HG02623 (cell line): ENCODE measurements around the gene SPACA4.

Experiments
- ATAC-seq: cut with Tn5 transposase; IDR thresholded peaks from one replicate; pipeline ENCODE4 v1.9.1; 2021; ENCODE audit warnings: moderate library complexity; ENCODE audit not compliant: unreplicated experiment

Gene SPACA4

GRCh38 chr19:48596679-48597465, 9.7 kb upstream of the SPACA4 start:
- no peak for ATAC-seq

GRCh38 chr19:48598996-48599700, 7.4 kb upstream of the SPACA4 start:
- no peak for ATAC-seq

- no peak for ATAC-seq
These were observed 5.7 kb upstream of the SPACA4 start for GRCh38 chr19:48600679-48601417.

GRCh38 chr19:48603001-48603400, 3.5 kb upstream of the SPACA4 start:
- ATAC-seq = no peak

- no peak for ATAC-seq
These were observed 3.1 kb upstream of the SPACA4 start for GRCh38 chr19:48603449-48603848.

- ATAC-seq = no peak
These were observed 2.7 kb upstream of the SPACA4 start for GRCh38 chr19:48603850-48604249.

GRCh38 chr19:48607359-48607755, 815 bp downstream of the SPACA4 start:
- no peak for ATAC-seq

GRCh38 chr19:48608798-48609263, 2.3 kb downstream of the SPACA4 start:
- no peak for ATAC-seq

- ATAC-seq = no peak
These were observed 3.1 kb downstream of the SPACA4 start for GRCh38 chr19:48609571-48610108.

- ATAC-seq = no peak
These were observed 5.3 kb downstream of the SPACA4 start for GRCh38 chr19:48611872-48612271.

- ATAC-seq = no peak
These were observed 6.7 kb downstream of the SPACA4 start for GRCh38 chr19:48613024-48613851.

GRCh38 chr19:48613852-48614435, 7.4 kb downstream of the SPACA4 start:
- ATAC-seq = no peak

- no peak for ATAC-seq
These were observed 8.1 kb downstream of the SPACA4 start, which contains the start of gene FAM83E for GRCh38 chr19:48614436-48615230. TSS of gene FAM83E (minus strand) at chr19:48615076. CDS start at chr19:48613372, 1,704 bp downstream.

GRCh38 chr19:48615231-48616040, 8.9 kb downstream of the SPACA4 start:
- no peak for ATAC-seq

GRCh38 chr19:48616041-48616436, 9.5 kb downstream of the SPACA4 start:
- ATAC-seq = no peak

- no peak for ATAC-seq
These were observed 10.0 kb downstream of the SPACA4 start for GRCh38 chr19:48616491-48617056.

- no peak for ATAC-seq
These were observed 10.8 kb downstream of the SPACA4 start for GRCh38 chr19:48617146-48617937.
